Nephron (organoid): ENCODE data around the gene HOXB4.

Experiments used
- H3K27ac Mint-ChIP-seq, 3 experiments: 2 replicates each; pipeline ENCODE4 v1.8.0; 2020; ENCODE audit warnings: mixed read lengths in 3 of 3, mild to moderate bottlenecking in 2 of 3, moderate library complexity in 1 of 3
- H3K27me3 Mint-ChIP-seq: 2 replicates; pipeline ENCODE4 v1.8.0; 2021; ENCODE audit warnings: low read depth, mild to moderate bottlenecking, moderate library complexity, mixed read lengths
- H3K36me3 Mint-ChIP-seq: 2 replicates; pipeline ENCODE4 v1.8.0; 2020; ENCODE audit warnings: low read depth, mixed read lengths
- H3K4me1 Mint-ChIP-seq: 2 replicates; pipeline ENCODE4 v1.8.0; 2020; ENCODE audit warnings: mixed read lengths
- H3K4me3 Mint-ChIP-seq, 3 experiments: 2 replicates each; pipeline ENCODE4 v1.8.0; 2020; ENCODE audit warnings: mild to moderate bottlenecking in 3 of 3, mixed read lengths in 3 of 3, moderate library complexity in 2 of 3
- H3K9me3 Mint-ChIP-seq: 2 replicates; pipeline ENCODE4 v1.8.0; 2020; ENCODE audit warnings: mixed read lengths
- CTCF ChIP-seq, 3 experiments: fragments of 200-600 bp; sonication (generic); IDR thresholded peaks; one replicate each; pipeline ENCODE4 v1.5.0; 2021; ENCODE audit warnings: antibody characterized with exemption in 3 of 3; ENCODE audit not compliant: unreplicated experiment in 3 of 3

The HOXB4 gene

GRCh38 chr17:48619826-48620449 is 41.8 kb upstream of the HOXB4 start:
- TF ChIP-seq CTCF (IDR thresholded peaks at IDR 0.05; ENCODE audit: unreplicated experiment in 3 of 3), result no peak
- H3K36me3 Mint-ChIP-seq, result no peaks in the 10 kb centered on the region
- H3K27ac Mint-ChIP-seq, result peak overlapping the region; percentile 37 to 98 (median 73)
- H3K9me3 Mint-ChIP-seq, result no peaks in the 10 kb centered on the region
- peaks cover 52% of the 10 kb centered on the region for H3K4me1 Mint-ChIP-seq
- peak overlapping the region; percentile 80 to 98 (median 85) for H3K4me3 Mint-ChIP-seq
- peaks cover 100% of the 10 kb centered on the region for H3K27me3 Mint-ChIP-seq

- Mint-ChIP-seq H3K4me1 (peaks cover 54% of the 10 kb centered on the region), H3K4me3 (peak overlapping the region; percentile 80 to 98 (median 80)), H3K27ac (peak overlapping the region; percentile 70 to 98 (median 73))
Observed at GRCh38 chr17:48618256-48618896, 40.2 kb upstream of the HOXB4 start.

GRCh38 chr17:48617471-48618255 is 39.5 kb upstream of the HOXB4 start:
- H3K4me1 Mint-ChIP-seq, result peaks cover 54% of the 10 kb centered on the region
- peaks cover 99% of the 10 kb centered on the region for H3K27me3 Mint-ChIP-seq
- H3K27ac Mint-ChIP-seq, result peak overlapping the region; percentile 73 to 98 (median 78)
- no peaks in the 10 kb centered on the region for H3K9me3 Mint-ChIP-seq
- TF ChIP-seq CTCF (IDR thresholded peaks at IDR 0.05; ENCODE audit: unreplicated experiment in 3 of 3), result no peak
- peaks cover 4% of the 10 kb centered on the region for H3K36me3 Mint-ChIP-seq
- H3K4me3 Mint-ChIP-seq, result peak overlapping the region; percentile 80 to 98 (median 80)

More at GRCh38 chr17:48618256-48618896, 40.2 kb upstream of the HOXB4 start:
- peak; percentile 95 to 98 (median 97) for TF ChIP-seq CTCF (IDR thresholded peaks at IDR 0.05; ENCODE audit: unreplicated experiment in 3 of 3)
- Mint-ChIP-seq H3K9me3 (no peaks in the 10 kb centered on the region), H3K36me3 (no peaks in the 10 kb centered on the region), H3K27me3 (peaks cover 100% of the 10 kb centered on the region)

- H3K27ac Mint-ChIP-seq, result peak overlapping the region in 2 of 3 experiments; percentile 78 to 98
- no peak for TF ChIP-seq CTCF (IDR thresholded peaks at IDR 0.05; ENCODE audit: unreplicated experiment in 3 of 3)
Observed at GRCh38 chr17:48616717-48617470, 38.7 kb upstream of the HOXB4 start.

GRCh38 chr17:48615963-48616716 is 38.0 kb upstream of the HOXB4 start:
- no peak for TF ChIP-seq CTCF (IDR thresholded peaks at IDR 0.05; ENCODE audit: unreplicated experiment in 3 of 3)
- Mint-ChIP-seq H3K4me3 (peak overlapping the region; percentile 94 to 98 (median 96)), H3K27ac (peak overlapping the region in 2 of 3 experiments; percentile 87 to 98), H3K4me1 (peaks cover 58% of the 10 kb centered on the region), H3K9me3 (no peaks in the 10 kb centered on the region), H3K36me3 (peaks cover 8% of the 10 kb centered on the region), H3K27me3 (peaks cover 96% of the 10 kb centered on the region)

More at GRCh38 chr17:48616717-48617470, 38.7 kb upstream of the HOXB4 start:
- peaks cover 96% of the 10 kb centered on the region for H3K27me3 Mint-ChIP-seq
- peak overlapping the region; percentile 66 to 98 (median 80) for H3K4me3 Mint-ChIP-seq
- peaks cover 8% of the 10 kb centered on the region for H3K36me3 Mint-ChIP-seq
- H3K9me3 Mint-ChIP-seq, result no peaks in the 10 kb centered on the region
- peaks cover 54% of the 10 kb centered on the region for H3K4me1 Mint-ChIP-seq
